A673 (cell line): ENCODE measurements around the gene MT1F.
"Not testable (repeated sequence)": the region's sequence is repeated elsewhere in the genome, so short reads cannot be mapped to it uniquely, and the experiment has no call there.

Source experiments
- EZH2 ChIP-seq: fragments of 200-600 bp; sonication (generic); IDR thresholded peaks from 2 replicates; pipeline ENCODE4 v1.6.1; 2017; ENCODE audit warnings: borderline replicate concordance, low read depth, mild to moderate bottlenecking, mixed read lengths, antibody characterized with exemption, low read length; ENCODE audit not compliant: poor library complexity, severe bottlenecking
- TF ChIP-seq, protein P1 (sequence below): fragments of 300-800, 200-600 bp; sonication (generic); conservative IDR thresholded peaks from 2 replicates; pipeline ENCODE4 v1.5.1; 2017; ENCODE audit warnings: low read depth, mild to moderate bottlenecking, antibody characterized with exemption, low read length, moderate library complexity, mixed read lengths

- TF ChIP-seq, protein P1, sequence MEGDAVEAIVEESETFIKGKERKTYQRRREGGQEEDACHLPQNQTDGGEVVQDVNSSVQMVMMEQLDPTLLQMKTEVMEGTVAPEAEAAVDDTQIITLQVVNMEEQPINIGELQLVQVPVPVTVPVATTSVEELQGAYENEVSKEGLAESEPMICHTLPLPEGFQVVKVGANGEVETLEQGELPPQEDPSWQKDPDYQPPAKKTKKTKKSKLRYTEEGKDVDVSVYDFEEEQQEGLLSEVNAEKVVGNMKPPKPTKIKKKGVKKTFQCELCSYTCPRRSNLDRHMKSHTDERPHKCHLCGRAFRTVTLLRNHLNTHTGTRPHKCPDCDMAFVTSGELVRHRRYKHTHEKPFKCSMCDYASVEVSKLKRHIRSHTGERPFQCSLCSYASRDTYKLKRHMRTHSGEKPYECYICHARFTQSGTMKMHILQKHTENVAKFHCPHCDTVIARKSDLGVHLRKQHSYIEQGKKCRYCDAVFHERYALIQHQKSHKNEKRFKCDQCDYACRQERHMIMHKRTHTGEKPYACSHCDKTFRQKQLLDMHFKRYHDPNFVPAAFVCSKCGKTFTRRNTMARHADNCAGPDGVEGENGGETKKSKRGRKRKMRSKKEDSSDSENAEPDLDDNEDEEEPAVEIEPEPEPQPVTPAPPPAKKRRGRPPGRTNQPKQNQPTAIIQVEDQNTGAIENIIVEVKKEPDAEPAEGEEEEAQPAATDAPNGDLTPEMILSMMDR = not testable (repeated sequence)
- TF ChIP-seq EZH2 = not testable (repeated sequence)
These were observed 35.9 kb upstream of the MT1F start for GRCh38 chr16:56621665-56622445.
